Tibial nerve (tissue), 4 donors: ENCODE results near the gene PPP4R1. TPM values are rescaled to one million over a fixed set of nuclear protein-coding genes. Genes with fewer than 3 reads are reported as not detected.

ENCODE experiments used
- DNase-seq, 2 donors: peaks; one replicate each; pipeline ENCODE4 v3.0.0-alpha.2; 2019; ENCODE audit warnings: low spot score in 2 of 2
- H3K27ac ChIP-seq, 4 donors: fragments of 200-600 bp; sonication (generic) in 3 of 4; one replicate each; pipeline ENCODE4 v1.5.1; 2017 to 2019; ENCODE audit warnings: mild to moderate bottlenecking in 1 of 4
- H3K27me3 ChIP-seq, 2 donors: fragments of 200-600 bp; sonication (generic) in 1 of 2; one replicate each; pipeline versions ENCODE4 v1.5.1 to v1.6.0; 2017 to 2019
- H3K36me3 ChIP-seq, 3 donors: fragments of 200-600 bp; sonication (generic); one replicate each; pipeline ENCODE4 v1.5.1; 2018 to 2019
- H3K4me1 ChIP-seq, 4 donors: fragments of 200-600 bp; sonication (generic) in 3 of 4; one replicate each; pipeline ENCODE4 v1.5.1; 2017 to 2019
- H3K4me3 ChIP-seq, 4 donors: fragments of 200-600 bp; sonication (generic) in 3 of 4; one replicate each; pipeline ENCODE4 v1.5.1; 2017 to 2019; ENCODE audit warnings: mild to moderate bottlenecking in 1 of 4, moderate library complexity in 1 of 4
- H3K9me3 ChIP-seq, 4 donors: fragments of 200-600 bp; sonication (generic) in 3 of 4; one replicate each; pipeline ENCODE4 v1.5.1; 2017 to 2019
- EP300 ChIP-seq, 2 donors: sonication (generic); formaldehyde crosslinking; IDR thresholded peaks; one replicate each; pipeline ENCODE4 v1.6.1; 2017; ENCODE audit warnings: antibody characterized with exemption in 2 of 2, mild to moderate bottlenecking in 1 of 2
- POLR2A ChIP-seq, 2 donors: fragments of 450-650 bp; IDR thresholded peaks; one replicate each; pipeline ENCODE4 v1.6.1; 2017; ENCODE audit warnings: antibody characterized with exemption in 2 of 2, mild to moderate bottlenecking in 2 of 2, moderate library complexity in 2 of 2
- WGBS, 2 donors: methylation state at CpG; one replicate each; pipeline ENCODE4 v1.1.5; 2018; 5-methylcytosine and 5-hydroxymethylcytosine counted together
- total RNA-seq, 4 donors: library from RNA; depleted of rRNA; stranded (reverse); fragments of >200 nt; gene quantifications; one replicate each; pipeline ENCODE4 v1.1.0, GENCODE V29; 2016
- TF ChIP-seq, protein P1 (sequence below), 5 experiments: fragments of 200-600 bp in 3 of 5; fragments of 450-650 bp in 2 of 5; sonication (generic) in 3 of 5; IDR thresholded peaks; one replicate each; pipeline ENCODE4 v1.5.1; 2016 to 2019; ENCODE audit warnings: antibody characterized with exemption in 5 of 5, mild to moderate bottlenecking in 3 of 5, moderate library complexity in 2 of 5

PPP4R1 gene
- total RNA-seq, 4 donors from 2014 or later = 97.7 to 124 (median 102) TPM

GRCh38 chr18:9561759-9562158, 52.6 kb downstream of the PPP4R1 start:
- Histone ChIP-seq H3K4me3 (no peak overlapping the region), H3K4me1 (peaks cover 0 to 53% (median 6%) of the 10 kb centered on the region in 4 donors), H3K27me3 (no peaks in the 10 kb centered on the region), H3K27ac (no peak overlapping the region), H3K9me3 (no peaks in the 10 kb centered on the region), H3K36me3 (peaks cover 2 to 69% (median 2%) of the 10 kb centered on the region in 3 donors)
- 65 to 74% methylated on average over 2 of the region's 2 CpGs for WGBS, 2 donors
- TF ChIP-seq, protein P1, sequence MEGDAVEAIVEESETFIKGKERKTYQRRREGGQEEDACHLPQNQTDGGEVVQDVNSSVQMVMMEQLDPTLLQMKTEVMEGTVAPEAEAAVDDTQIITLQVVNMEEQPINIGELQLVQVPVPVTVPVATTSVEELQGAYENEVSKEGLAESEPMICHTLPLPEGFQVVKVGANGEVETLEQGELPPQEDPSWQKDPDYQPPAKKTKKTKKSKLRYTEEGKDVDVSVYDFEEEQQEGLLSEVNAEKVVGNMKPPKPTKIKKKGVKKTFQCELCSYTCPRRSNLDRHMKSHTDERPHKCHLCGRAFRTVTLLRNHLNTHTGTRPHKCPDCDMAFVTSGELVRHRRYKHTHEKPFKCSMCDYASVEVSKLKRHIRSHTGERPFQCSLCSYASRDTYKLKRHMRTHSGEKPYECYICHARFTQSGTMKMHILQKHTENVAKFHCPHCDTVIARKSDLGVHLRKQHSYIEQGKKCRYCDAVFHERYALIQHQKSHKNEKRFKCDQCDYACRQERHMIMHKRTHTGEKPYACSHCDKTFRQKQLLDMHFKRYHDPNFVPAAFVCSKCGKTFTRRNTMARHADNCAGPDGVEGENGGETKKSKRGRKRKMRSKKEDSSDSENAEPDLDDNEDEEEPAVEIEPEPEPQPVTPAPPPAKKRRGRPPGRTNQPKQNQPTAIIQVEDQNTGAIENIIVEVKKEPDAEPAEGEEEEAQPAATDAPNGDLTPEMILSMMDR (IDR thresholded peaks at IDR 0.05) = no peak
- TF ChIP-seq POLR2A (IDR thresholded peaks at IDR 0.05) (no peak), EP300 (IDR thresholded peaks at IDR 0.05) (peak in 1 of 2 donors; percentile 47)
- no peak for DNase-seq

DNA sequence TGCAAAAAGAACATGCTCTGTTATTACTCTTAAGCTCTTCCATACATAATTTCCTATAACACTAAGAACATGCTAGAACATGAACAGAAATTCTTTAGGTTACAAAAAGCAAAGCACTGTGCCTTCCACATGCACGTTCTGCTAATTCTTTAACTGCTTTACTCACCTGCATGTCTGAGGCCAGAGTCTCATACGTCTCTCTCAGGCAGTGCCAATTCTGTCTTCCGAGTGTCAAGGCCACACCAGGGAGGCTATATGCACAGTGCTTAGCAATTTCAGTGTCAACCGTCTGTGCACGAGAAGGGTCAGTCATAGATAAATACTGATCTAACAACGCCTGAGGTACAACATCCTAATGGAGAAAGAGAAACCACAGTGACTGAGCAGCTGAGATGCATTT, 55.1 kb downstream of the PPP4R1 start:
- no peak overlapping the region for H3K27ac ChIP-seq
- H3K36me3 ChIP-seq = peaks cover 5 to 88% (median 14%) of the 10 kb centered on the region in 3 donors
- TF ChIP-seq EP300 (IDR thresholded peaks at IDR 0.05) = no peak
- TF ChIP-seq POLR2A (IDR thresholded peaks at IDR 0.05) = no peak
- peaks cover 0 to 34% (median 0%) of the 10 kb centered on the region in 4 donors for H3K4me1 ChIP-seq
- no peaks in the 10 kb centered on the region for H3K27me3 ChIP-seq
- H3K4me3 ChIP-seq = no peak overlapping the region
- no peak for DNase-seq
- H3K9me3 ChIP-seq = no peaks in the 10 kb centered on the region
- WGBS, 2 donors = 87 to 89% methylated on average over 6 of the region's 6 CpGs

- H3K27me3 ChIP-seq = no peaks in the 10 kb centered on the region
- H3K9me3 ChIP-seq = no peaks in the 10 kb centered on the region
- H3K4me3 ChIP-seq = no peak overlapping the region
- WGBS, 2 donors = 76 to 77% methylated on average over 4 of the region's 4 CpGs
- H3K4me1 ChIP-seq = peaks cover 0 to 27% (median 0%) of the 10 kb centered on the region in 4 donors
- TF ChIP-seq EP300 (IDR thresholded peaks at IDR 0.05) (no peak), POLR2A (IDR thresholded peaks at IDR 0.05) (no peak)
- TF ChIP-seq, protein P1 (IDR thresholded peaks at IDR 0.05) = no peak
- DNase-seq = no peak
- H3K36me3 ChIP-seq = peaks cover 5 to 95% (median 14%) of the 10 kb centered on the region in 3 donors
- H3K27ac ChIP-seq = no peak overlapping the region
These were observed 55.8 kb downstream of the PPP4R1 start for GRCh38 chr18:9558387-9559064.

- H3K27me3 ChIP-seq = no peaks in the 10 kb centered on the region
- H3K36me3 ChIP-seq = peaks cover 9 to 96% (median 21%) of the 10 kb centered on the region in 3 donors
- no peak for DNase-seq
- whole genome bisulfite sequencing, 2 donors = 76 to 84% methylated on average over 13 of the region's 13 CpGs
- H3K4me1 ChIP-seq = peaks cover 0 to 17% (median 0%) of the 10 kb centered on the region in 4 donors
- TF ChIP-seq, protein P1 (IDR thresholded peaks at IDR 0.05) = no peak
- TF ChIP-seq EP300 (IDR thresholded peaks at IDR 0.05) (no peak), POLR2A (IDR thresholded peaks at IDR 0.05) (no peak)
- no peak overlapping the region for H3K4me3 ChIP-seq
- no peak overlapping the region for H3K27ac ChIP-seq
- H3K9me3 ChIP-seq = peaks cover 0 to 2% (median 0%) of the 10 kb centered on the region in 4 donors
These were observed 57.0 kb downstream of the PPP4R1 start for GRCh38 chr18:9557250-9557943.

DNA sequence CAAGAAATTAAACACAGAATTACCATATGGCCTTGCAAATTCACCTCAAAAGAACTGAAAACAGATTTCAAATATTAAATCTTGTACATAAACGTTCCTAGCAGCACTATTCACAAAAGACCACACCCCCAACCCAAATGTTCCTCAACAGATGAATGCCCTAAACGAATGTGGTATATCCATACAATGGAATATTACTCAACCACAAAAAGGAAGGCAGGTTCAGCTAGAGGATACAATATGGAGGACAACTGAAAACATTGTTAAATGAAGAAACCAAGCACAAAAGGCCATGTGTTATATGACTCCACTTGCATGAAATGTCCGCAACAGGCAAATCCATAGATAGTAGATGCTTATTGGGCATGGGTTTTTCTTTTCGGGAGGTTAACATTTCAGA, 61.7 kb downstream of the PPP4R1 start:
- no peaks in the 10 kb centered on the region for H3K4me1 ChIP-seq
- no peak for TF ChIP-seq POLR2A (IDR thresholded peaks at IDR 0.05)
- TF ChIP-seq, protein P1 (IDR thresholded peaks at IDR 0.05) = no peak
- TF ChIP-seq EP300 (IDR thresholded peaks at IDR 0.05) = no peak
- H3K27ac ChIP-seq = no peak overlapping the region
- no peak for DNase-seq
- H3K4me3 ChIP-seq = no peak overlapping the region
- peaks cover 0 to 2% (median 0%) of the 10 kb centered on the region in 4 donors for H3K9me3 ChIP-seq
- WGBS, 2 donors = 90 to 95% methylated on average over 4 of the region's 4 CpGs
- peaks cover 9 to 99% (median 28%) of the 10 kb centered on the region in 3 donors for H3K36me3 ChIP-seq
- no peaks in the 10 kb centered on the region for H3K27me3 ChIP-seq
